HG03521 (cell line): ENCODE data around the gene TBC1D5.

Experiments
- ATAC-seq: cut with Tn5 transposase; IDR thresholded peaks from one replicate; pipeline ENCODE4 v1.9.1; 2021; ENCODE audit warnings: mild to moderate bottlenecking, moderate library complexity; ENCODE audit not compliant: unreplicated experiment

Gene TBC1D5

GRCh38 chr3:17320266-17320665 is 422.2 kb downstream of the TBC1D5 start:
- no peak for ATAC-seq

GRCh38 chr3:17315897-17316296 is 426.5 kb downstream of the TBC1D5 start:
- no peak for ATAC-seq

- no peak for ATAC-seq
Observed at GRCh38 chr3:17314171-17314570, 428.3 kb downstream of the TBC1D5 start.

- no peak for ATAC-seq
Observed at GRCh38 chr3:17313746-17314145, 428.7 kb downstream of the TBC1D5 start.

GRCh38 chr3:17310983-17311382 is 431.4 kb downstream of the TBC1D5 start:
- ATAC-seq = no peak

- ATAC-seq = no peak
Observed at GRCh38 chr3:17307887-17308286, 434.5 kb downstream of the TBC1D5 start.

- ATAC-seq = no peak
Observed at GRCh38 chr3:17307482-17307881, 434.9 kb downstream of the TBC1D5 start.

- ATAC-seq = no peak
Observed at GRCh38 chr3:17304969-17305368, 437.5 kb downstream of the TBC1D5 start.

- no peak for ATAC-seq
Observed at GRCh38 chr3:17302774-17303173, 439.7 kb downstream of the TBC1D5 start.

GRCh38 chr3:17302170-17302569 is 440.3 kb downstream of the TBC1D5 start:
- ATAC-seq = no peak

- no peak for ATAC-seq
Observed at GRCh38 chr3:17301271-17301670, 441.2 kb downstream of the TBC1D5 start.

- ATAC-seq = no peak
Observed at GRCh38 chr3:17300441-17300840, 442.0 kb downstream of the TBC1D5 start.

GRCh38 chr3:17298038-17298437 is 444.4 kb downstream of the TBC1D5 start:
- ATAC-seq = no peak

- ATAC-seq = no peak
Observed at GRCh38 chr3:17292556-17292955, 449.9 kb downstream of the TBC1D5 start.

GRCh38 chr3:17290894-17291293 is 451.5 kb downstream of the TBC1D5 start:
- no peak for ATAC-seq

- no peak for ATAC-seq
Observed at GRCh38 chr3:17288839-17289399, 453.5 kb downstream of the TBC1D5 start.

- no peak for ATAC-seq
Observed at GRCh38 chr3:17287006-17287689, 455.3 kb downstream of the TBC1D5 start.

GRCh38 chr3:17278006-17278405 is 464.4 kb downstream of the TBC1D5 start:
- ATAC-seq = no peak

GRCh38 chr3:17266846-17267245 is 475.6 kb downstream of the TBC1D5 start:
- no peak for ATAC-seq

GRCh38 chr3:17261627-17262369 is 480.6 kb downstream of the TBC1D5 start:
- no peak for ATAC-seq

GRCh38 chr3:17260257-17260656 is 482.2 kb downstream of the TBC1D5 start:
- no peak for ATAC-seq

- ATAC-seq = no peak
Observed at GRCh38 chr3:17259685-17260084, 482.7 kb downstream of the TBC1D5 start.
